HG03066 (cell line): ENCODE measurements around the gene HPN.
"Not testable (repeated sequence)": the region's sequence is repeated elsewhere in the genome, so short reads cannot be mapped to it uniquely, and the experiment has no call there.

Experiments
- ATAC-seq: cut with Tn5 transposase; IDR thresholded peaks from one replicate; pipeline ENCODE4 v1.9.1; 2021; ENCODE audit warnings: low read depth; ENCODE audit not compliant: unreplicated experiment

Gene HPN

GRCh38 chr19:35100588-35101533 lies 59.3 kb downstream of the HPN start:
- no peak for ATAC-seq

GRCh38 chr19:35101949-35102348 lies 60.4 kb downstream of the HPN start:
- not testable (repeated sequence) for ATAC-seq

GRCh38 chr19:35103614-35104013 lies 62.1 kb downstream of the HPN start:
- ATAC-seq, result not testable (repeated sequence)

GRCh38 chr19:35104361-35104760 lies 62.8 kb downstream of the HPN start:
- ATAC-seq, result no peak

- no peak for ATAC-seq
Observed at GRCh38 chr19:35105047-35105410, 63.5 kb downstream of the HPN start.

- ATAC-seq, result no peak
Observed at GRCh38 chr19:35105411-35106290, 64.1 kb downstream of the HPN start.

- no peak for ATAC-seq
Observed at GRCh38 chr19:35106291-35106583, 64.7 kb downstream of the HPN start.

- ATAC-seq, result no peak
Observed at GRCh38 chr19:35106898-35107541, 65.5 kb downstream of the HPN start.

GRCh38 chr19:35107545-35107944 lies 66.0 kb downstream of the HPN start:
- no peak for ATAC-seq

GRCh38 chr19:35108730-35109129 lies 67.2 kb downstream of the HPN start:
- no peak for ATAC-seq

- no peak for ATAC-seq
Observed at GRCh38 chr19:35109395-35110112, 68.0 kb downstream of the HPN start.

- no peak for ATAC-seq
Observed at GRCh38 chr19:35110974-35111373, 69.5 kb downstream of the HPN start.

- ATAC-seq, result no peak
Observed at GRCh38 chr19:35112995-35113688, 71.6 kb downstream of the HPN start.

- ATAC-seq, result no peak
Observed at GRCh38 chr19:35114353-35115176, 73.0 kb downstream of the HPN start.

GRCh38 chr19:35115177-35115951 lies 73.8 kb downstream of the HPN start, which contains the start of gene FXYD3:
Gene FXYD3 (plus strand): TSS chr19:35115823. CDS start chr19:35119377, 3,554 bp downstream.
- no peak for ATAC-seq
